Activated naive CD8-positive, alpha-beta T cell (primary cell): Measurements from ENCODE around the gene LIPC.

ENCODE experiments used
- H3K27ac Mint-ChIP-seq: one replicate; pipeline ENCODE4 v1.8.0; 2021; ENCODE audit warnings: mixed read lengths
- H3K27me3 Mint-ChIP-seq: one replicate; pipeline ENCODE4 v1.8.0; 2021; ENCODE audit warnings: mixed read lengths
- H3K36me3 Mint-ChIP-seq: one replicate; pipeline ENCODE4 v1.8.0; 2021; ENCODE audit warnings: mixed read lengths
- H3K4me1 Mint-ChIP-seq: one replicate; pipeline ENCODE4 v1.8.0; 2021; ENCODE audit warnings: low read depth, mixed read lengths
- H3K4me3 Mint-ChIP-seq: one replicate; pipeline ENCODE4 v1.8.0; 2021; ENCODE audit warnings: mild to moderate bottlenecking, mixed read lengths
- H3K9me3 Mint-ChIP-seq: one replicate; pipeline ENCODE4 v1.8.0; 2021; ENCODE audit warnings: low read depth, mixed read lengths

Gene LIPC

GRCh38 chr15:58522865-58523264, 91.1 kb downstream of the LIPC start:
- Mint-ChIP-seq H3K4me3 (no peak overlapping the region), H3K27ac (no peak overlapping the region), H3K4me1 (peaks cover 29% of the 10 kb centered on the region), H3K9me3 (no peaks in the 10 kb centered on the region), H3K36me3 (no peaks in the 10 kb centered on the region), H3K27me3 (no peaks in the 10 kb centered on the region)

DNA sequence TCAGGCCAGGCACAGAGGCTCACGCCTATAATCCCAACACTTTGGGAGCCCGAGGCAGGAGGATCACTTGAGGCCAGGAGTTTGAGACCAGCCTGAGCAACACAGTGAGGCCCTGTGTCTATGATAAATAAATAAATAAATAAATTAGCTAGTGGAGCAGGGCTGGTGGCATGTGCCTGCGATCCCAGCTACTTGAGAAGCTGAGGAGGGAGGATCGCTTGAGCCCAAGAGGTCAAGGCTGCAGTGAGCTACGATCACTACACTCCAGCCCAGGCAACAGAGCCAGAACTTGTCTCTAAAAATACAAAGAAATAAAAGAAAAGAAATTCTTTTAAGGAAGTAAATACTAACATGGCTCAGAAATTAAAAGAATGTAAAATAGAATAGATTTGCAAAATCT, 91.8 kb downstream of the LIPC start:
- H3K36me3 Mint-ChIP-seq: no peaks in the 10 kb centered on the region
- H3K9me3 Mint-ChIP-seq: no peaks in the 10 kb centered on the region
- H3K27me3 Mint-ChIP-seq: no peaks in the 10 kb centered on the region
- peaks cover 21% of the 10 kb centered on the region for H3K4me1 Mint-ChIP-seq
- no peak overlapping the region for H3K4me3 Mint-ChIP-seq
- H3K27ac Mint-ChIP-seq: no peak overlapping the region

- H3K27me3 Mint-ChIP-seq: no peaks in the 10 kb centered on the region
- H3K27ac Mint-ChIP-seq: no peak overlapping the region
- no peaks in the 10 kb centered on the region for H3K9me3 Mint-ChIP-seq
- no peak overlapping the region for H3K4me3 Mint-ChIP-seq
- H3K36me3 Mint-ChIP-seq: no peaks in the 10 kb centered on the region
- H3K4me1 Mint-ChIP-seq: peaks cover 17% of the 10 kb centered on the region
Observed at GRCh38 chr15:58524247-58524646, 92.5 kb downstream of the LIPC start.

- Mint-ChIP-seq H3K9me3 (no peaks in the 10 kb centered on the region), H3K4me3 (no peak overlapping the region), H3K27me3 (no peaks in the 10 kb centered on the region), H3K36me3 (no peaks in the 10 kb centered on the region), H3K27ac (no peak overlapping the region), H3K4me1 (peaks cover 4% of the 10 kb centered on the region)
Observed at GRCh38 chr15:58525991-58526421, 94.2 kb downstream of the LIPC start.

DNA sequence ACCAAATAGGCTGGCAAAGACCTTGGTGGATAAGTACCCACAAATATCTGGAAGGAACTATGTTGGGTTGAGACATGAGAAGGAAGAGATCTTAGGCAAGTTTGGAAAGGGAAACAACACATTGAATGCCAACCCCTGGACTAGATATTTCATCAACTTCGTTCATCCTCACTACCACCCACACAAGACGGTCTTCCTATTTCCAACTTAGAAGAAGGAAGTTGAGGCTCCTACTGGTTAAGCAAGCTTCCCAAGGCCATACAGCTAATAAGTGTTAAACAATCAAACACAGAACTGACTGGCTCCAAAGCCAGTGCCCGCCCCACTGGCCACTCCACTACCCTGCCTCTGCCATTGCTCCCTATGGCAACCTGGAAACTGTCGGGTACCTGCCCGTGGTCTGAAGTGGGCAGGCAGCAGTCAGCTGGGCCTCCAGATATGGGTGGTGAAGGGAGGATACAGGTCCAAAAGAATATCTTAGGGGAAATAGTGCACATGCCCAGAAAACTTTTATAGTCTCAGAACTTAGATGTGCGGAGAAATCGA, 94.9 kb downstream of the LIPC start:
- no peaks in the 10 kb centered on the region for H3K36me3 Mint-ChIP-seq
- no peaks in the 10 kb centered on the region for H3K27me3 Mint-ChIP-seq
- H3K27ac Mint-ChIP-seq: no peak overlapping the region
- H3K4me1 Mint-ChIP-seq: no peaks in the 10 kb centered on the region
- no peak overlapping the region for H3K4me3 Mint-ChIP-seq
- no peaks in the 10 kb centered on the region for H3K9me3 Mint-ChIP-seq

- no peak overlapping the region for H3K4me3 Mint-ChIP-seq
- no peaks in the 10 kb centered on the region for H3K27me3 Mint-ChIP-seq
- H3K36me3 Mint-ChIP-seq: no peaks in the 10 kb centered on the region
- H3K4me1 Mint-ChIP-seq: no peaks in the 10 kb centered on the region
- no peaks in the 10 kb centered on the region for H3K9me3 Mint-ChIP-seq
- no peak overlapping the region for H3K27ac Mint-ChIP-seq
Observed at GRCh38 chr15:58527573-58528187, 95.9 kb downstream of the LIPC start.

GRCh38 chr15:58528188-58528870, 96.5 kb downstream of the LIPC start:
- no peaks in the 10 kb centered on the region for H3K9me3 Mint-ChIP-seq
- H3K27me3 Mint-ChIP-seq: no peaks in the 10 kb centered on the region
- no peak overlapping the region for H3K4me3 Mint-ChIP-seq
- no peak overlapping the region for H3K27ac Mint-ChIP-seq
- H3K4me1 Mint-ChIP-seq: no peaks in the 10 kb centered on the region
- H3K36me3 Mint-ChIP-seq: no peaks in the 10 kb centered on the region

DNA sequence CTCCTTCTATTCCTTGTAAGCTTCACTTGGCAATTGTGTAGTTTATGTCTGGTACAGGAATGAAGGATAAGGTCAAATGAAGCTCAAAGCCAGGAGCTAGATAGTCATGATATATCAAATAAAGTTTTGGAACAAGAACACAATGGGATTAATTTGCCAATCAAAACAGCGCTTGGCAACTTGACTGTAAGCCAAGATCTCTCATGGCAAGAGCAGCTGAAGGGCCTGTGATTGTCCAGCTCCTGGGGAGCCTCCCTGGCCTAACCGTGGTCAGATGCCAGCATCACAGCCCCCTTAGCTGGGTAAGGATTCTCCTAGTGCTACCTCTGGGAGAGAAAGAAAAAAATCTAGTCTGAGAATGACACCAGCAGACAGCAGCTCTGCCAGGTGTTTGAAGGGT, 97.2 kb downstream of the LIPC start:
- H3K4me1 Mint-ChIP-seq: no peaks in the 10 kb centered on the region
- H3K36me3 Mint-ChIP-seq: no peaks in the 10 kb centered on the region
- no peak overlapping the region for H3K27ac Mint-ChIP-seq
- no peak overlapping the region for H3K4me3 Mint-ChIP-seq
- H3K27me3 Mint-ChIP-seq: no peaks in the 10 kb centered on the region
- no peaks in the 10 kb centered on the region for H3K9me3 Mint-ChIP-seq

DNA sequence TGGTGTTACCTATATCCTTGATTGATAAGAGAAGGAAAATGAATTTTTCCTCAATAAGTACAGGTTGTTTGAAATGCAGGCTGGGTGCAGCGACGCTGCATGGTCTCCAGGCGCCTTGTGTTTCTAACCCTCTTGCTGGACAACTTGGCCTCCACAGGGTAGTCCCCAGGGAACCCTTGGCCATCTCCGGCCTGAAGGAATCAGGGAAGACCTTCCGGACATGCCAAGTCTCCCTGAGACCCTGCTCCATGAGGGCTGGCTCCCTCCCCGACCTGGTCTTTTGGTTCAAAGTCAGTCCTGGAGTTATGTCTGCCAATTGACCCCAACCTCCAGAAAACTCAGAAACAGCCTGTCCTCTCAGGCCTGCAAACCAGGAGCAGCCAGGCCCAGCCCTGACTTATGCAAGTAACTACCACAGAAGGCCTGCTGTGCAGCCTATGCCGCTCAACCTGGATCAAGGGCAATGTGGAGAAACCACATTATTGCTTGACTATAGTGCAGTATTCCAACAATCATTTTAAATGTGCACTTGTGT, 98.3 kb downstream of the LIPC start:
- H3K9me3 Mint-ChIP-seq: no peaks in the 10 kb centered on the region
- H3K36me3 Mint-ChIP-seq: no peaks in the 10 kb centered on the region
- no peak overlapping the region for H3K27ac Mint-ChIP-seq
- H3K4me3 Mint-ChIP-seq: no peak overlapping the region
- H3K27me3 Mint-ChIP-seq: no peaks in the 10 kb centered on the region
- H3K4me1 Mint-ChIP-seq: no peaks in the 10 kb centered on the region

DNA sequence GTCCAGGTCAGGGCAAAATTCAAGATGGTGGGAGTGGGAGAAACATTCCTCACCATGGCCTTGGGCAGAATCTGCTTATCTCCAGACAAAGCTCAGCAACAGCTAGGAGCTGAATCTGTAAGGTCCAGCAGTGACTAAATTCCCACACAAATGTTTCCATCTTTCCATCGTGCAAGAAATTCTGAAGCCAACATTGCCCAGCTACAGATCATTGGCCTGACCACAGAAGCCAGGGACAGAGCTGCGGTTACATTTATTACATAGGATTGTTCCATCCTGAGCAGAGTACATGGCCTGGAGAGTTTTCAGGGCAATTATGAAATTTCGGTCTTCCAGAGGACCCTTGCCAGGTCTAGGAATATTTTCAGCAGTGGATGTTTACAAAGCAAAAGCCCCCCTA, 100.3 kb downstream of the LIPC start:
- Mint-ChIP-seq H3K27me3 (no peaks in the 10 kb centered on the region), H3K9me3 (no peaks in the 10 kb centered on the region), H3K36me3 (no peaks in the 10 kb centered on the region), H3K4me3 (no peak overlapping the region), H3K4me1 (no peaks in the 10 kb centered on the region), H3K27ac (no peak overlapping the region)

GRCh38 chr15:58534556-58534955, 102.8 kb downstream of the LIPC start:
- H3K27ac Mint-ChIP-seq: no peak overlapping the region
- no peaks in the 10 kb centered on the region for H3K9me3 Mint-ChIP-seq

GRCh38 chr15:58535337-58535736, 103.5 kb downstream of the LIPC start:
- no peaks in the 10 kb centered on the region for H3K4me1 Mint-ChIP-seq
- no peaks in the 10 kb centered on the region for H3K9me3 Mint-ChIP-seq
- no peaks in the 10 kb centered on the region for H3K27me3 Mint-ChIP-seq
- H3K36me3 Mint-ChIP-seq: no peaks in the 10 kb centered on the region
- H3K27ac Mint-ChIP-seq: no peak overlapping the region
- no peak overlapping the region for H3K4me3 Mint-ChIP-seq

More at GRCh38 chr15:58534556-58534955, 102.8 kb downstream of the LIPC start:
- Mint-ChIP-seq H3K4me1 (no peaks in the 10 kb centered on the region), H3K36me3 (no peaks in the 10 kb centered on the region), H3K27me3 (no peaks in the 10 kb centered on the region), H3K4me3 (no peak overlapping the region)

DNA sequence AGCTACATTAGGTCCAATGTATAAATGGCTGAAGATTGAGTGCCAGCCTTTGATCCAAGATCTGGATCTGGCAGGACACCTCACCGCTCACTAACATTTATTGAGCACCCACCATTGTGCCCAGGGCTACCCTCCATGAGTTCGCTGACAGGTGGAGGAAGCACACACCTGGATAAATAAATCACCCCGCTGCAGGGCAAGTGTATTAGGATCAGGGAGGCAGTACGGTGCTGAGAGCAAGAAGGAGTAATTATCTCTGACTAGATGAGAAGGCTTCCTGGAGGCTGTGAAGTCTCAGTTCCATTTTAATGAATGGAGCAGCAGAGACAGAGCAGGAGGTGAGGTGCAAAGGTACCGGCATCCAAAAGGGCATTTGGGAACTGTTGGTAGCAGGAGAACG, 104.1 kb downstream of the LIPC start:
- Mint-ChIP-seq H3K27me3 (no peaks in the 10 kb centered on the region), H3K4me1 (no peaks in the 10 kb centered on the region), H3K27ac (no peak overlapping the region), H3K9me3 (no peaks in the 10 kb centered on the region), H3K4me3 (no peak overlapping the region), H3K36me3 (no peaks in the 10 kb centered on the region)

DNA sequence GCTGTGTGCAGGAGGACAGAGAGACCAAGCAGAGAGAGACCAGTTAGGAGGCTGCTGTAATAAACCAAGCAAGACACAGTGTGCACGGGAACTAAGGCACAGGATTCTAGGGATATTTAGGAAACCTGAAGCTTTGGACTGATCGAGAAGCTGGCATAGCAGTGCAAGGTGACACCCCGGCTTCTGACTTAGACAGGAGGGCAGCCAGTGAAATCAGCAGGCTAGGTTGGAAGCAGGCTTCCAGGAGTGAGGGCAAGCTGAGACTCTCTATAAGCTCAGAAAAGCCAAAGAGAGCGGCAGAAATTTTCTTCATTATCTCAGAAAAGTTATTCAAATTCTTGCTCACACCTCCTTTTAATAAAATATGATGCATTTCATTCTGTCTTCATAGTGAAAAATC, 104.6 kb downstream of the LIPC start:
- Mint-ChIP-seq H3K4me1 (no peaks in the 10 kb centered on the region), H3K27ac (no peak overlapping the region), H3K4me3 (no peak overlapping the region), H3K36me3 (no peaks in the 10 kb centered on the region), H3K27me3 (no peaks in the 10 kb centered on the region), H3K9me3 (no peaks in the 10 kb centered on the region)

DNA sequence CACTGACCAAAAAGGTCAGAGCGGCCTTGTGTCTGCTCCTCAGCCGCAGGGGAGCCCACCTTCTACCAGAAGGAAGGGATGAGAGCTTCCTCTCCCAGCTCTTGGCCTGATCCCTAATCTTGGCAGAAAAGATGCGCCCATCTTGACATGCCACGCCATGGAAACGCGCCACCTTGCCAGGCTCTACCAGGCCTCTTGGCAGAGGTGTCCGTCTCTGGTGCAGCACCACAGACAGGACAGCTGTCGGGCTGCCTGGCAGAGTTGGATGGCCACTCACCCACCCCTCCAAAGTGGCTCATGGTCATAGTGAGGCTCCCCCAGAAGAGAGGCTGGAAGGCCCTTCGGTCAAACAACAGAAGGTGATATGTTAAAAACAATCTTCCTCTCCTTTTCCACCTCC, 105.2 kb downstream of the LIPC start:
- no peaks in the 10 kb centered on the region for H3K9me3 Mint-ChIP-seq

More for the DNA sequence above, 105.2 kb downstream of the LIPC start:
- Mint-ChIP-seq H3K36me3 (no peaks in the 10 kb centered on the region), H3K27ac (no peak overlapping the region), H3K4me3 (no peak overlapping the region), H3K4me1 (no peaks in the 10 kb centered on the region), H3K27me3 (no peaks in the 10 kb centered on the region)
